GM13977 (cell line): ENCODE results near the gene ZNF433.
A peak's percentile ranks its signal among the peaks of the same experiment; 100 is the strongest.
"Not testable (repeated sequence)": the region's sequence is repeated elsewhere in the genome, so short reads cannot be mapped to it uniquely, and the experiment has no call there.

Experiments used
- DNase-seq: peaks from one replicate; pipeline ENCODE4 v3.0.0; 2012; ENCODE audit warnings: low spot score
- CTCF ChIP-seq: IDR thresholded peaks from 2 replicates; pipeline ENCODE4 v1.5.1; 2012; ENCODE audit warnings: mild to moderate bottlenecking, control low read depth; ENCODE audit not compliant: insufficient read depth; ENCODE audit errors: extremely low read depth, missing control alignments
- in situ Hi-C: fragments of 300-500 bp; cut with MboI; formaldehyde crosslinking; loops from one replicate; pipeline ENCODE4 v1.12.0; 2022; ENCODE audit warnings: low sequenced_read_pairs, low pct_unique_long_range_greater_than_20kb, mixed read lengths, inconsistent platforms; ENCODE audit not compliant: unreplicated experiment

The ZNF433 gene

DNA sequence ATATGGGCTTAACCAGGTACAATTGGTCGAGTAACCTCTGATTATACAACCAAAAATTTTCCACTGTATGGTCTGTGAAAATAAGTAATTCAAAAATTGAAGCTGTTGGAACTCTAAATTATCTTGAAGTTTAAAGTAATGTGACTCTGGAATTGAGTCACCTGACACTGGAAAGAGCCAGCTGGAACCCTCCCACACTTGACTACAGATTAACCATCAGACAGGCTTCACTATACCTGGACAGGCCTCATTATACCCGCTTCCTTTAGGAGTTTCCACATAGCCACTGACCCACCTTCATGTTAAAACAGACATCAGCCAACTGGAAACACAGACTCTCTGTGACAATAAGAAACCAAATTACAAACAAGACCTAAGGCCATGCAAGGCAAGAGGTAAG lies 1.3 kb downstream of the ZNF433 start:
- in situ Hi-C loops: no loop called here
- no peak for DNase-seq
- no peak for TF ChIP-seq CTCF

- in situ Hi-C loops: no loop called here
- TF ChIP-seq CTCF: no peak
- DNase-seq: no peak
These were observed 19.7 kb downstream of the ZNF433 start for GRCh38 chr19:12015753-12016116.

DNA sequence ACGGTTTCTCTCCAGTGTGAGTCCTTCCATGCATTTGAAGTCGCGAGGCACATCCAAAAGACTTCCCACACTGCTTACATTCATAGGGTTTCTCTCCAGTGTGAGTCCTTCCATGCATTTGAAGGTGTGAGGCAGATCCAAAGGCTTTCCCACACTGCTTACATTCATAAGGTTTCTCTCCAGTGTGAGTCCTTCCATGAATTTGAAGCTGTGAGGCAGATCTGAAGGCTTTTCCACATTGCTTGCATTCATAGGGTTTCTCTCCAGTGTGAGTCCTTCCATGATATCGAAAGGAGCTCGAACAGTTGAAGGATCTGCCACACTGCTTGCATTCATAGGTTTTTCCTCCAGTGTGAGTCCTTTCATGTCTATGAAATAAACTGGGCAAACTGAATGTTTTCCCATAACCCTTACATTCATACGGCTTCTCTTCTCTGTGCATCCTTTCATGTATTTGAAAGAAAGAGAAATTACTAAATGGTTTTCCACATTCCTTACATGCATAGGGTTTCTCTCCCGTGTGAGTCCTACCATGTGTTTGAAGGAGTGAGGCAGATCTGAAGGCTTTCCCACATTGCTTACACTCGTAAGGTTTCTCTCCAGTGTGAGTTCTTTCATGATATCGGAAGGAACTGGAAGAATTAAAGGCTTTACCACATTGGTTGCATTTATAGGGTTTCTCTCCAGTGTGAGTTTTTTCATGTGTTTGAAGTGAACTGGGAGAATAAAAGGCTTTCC lies 20.3 kb downstream of the ZNF433 start:
- no peak for TF ChIP-seq CTCF
- in situ Hi-C loops: no loop called here

GRCh38 chr19:12000152-12000981 lies 35.1 kb downstream of the ZNF433 start:
- in situ Hi-C loops: no loop called here
- peak; percentile 70 for DNase-seq
- no peak for TF ChIP-seq CTCF

More for the DNA sequence above, 20.3 kb downstream of the ZNF433 start:
- DNase-seq: no peak

DNA sequence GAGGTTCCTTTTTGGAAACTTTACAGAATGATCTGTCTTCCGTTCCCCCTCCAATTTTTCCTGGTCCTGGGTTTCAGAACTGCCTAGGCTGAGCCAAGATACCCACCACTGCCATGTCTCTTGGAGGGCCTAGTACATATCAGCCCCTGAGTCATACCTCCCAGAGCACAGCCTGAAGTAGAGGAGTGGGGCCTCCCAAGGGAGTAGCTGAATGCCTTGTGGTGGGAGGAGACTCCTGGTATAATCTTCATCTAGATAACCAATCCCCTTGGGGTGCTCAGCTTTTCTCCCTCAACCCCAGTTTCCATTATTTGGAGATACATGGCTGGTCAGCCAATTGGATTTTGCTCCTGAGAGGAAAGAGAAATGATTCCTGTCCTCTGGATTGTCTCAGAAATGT lies 40.3 kb downstream of the ZNF433 start:
- in situ Hi-C loops: no loop called here
- DNase-seq: no peak
- TF ChIP-seq CTCF: no peak

DNA sequence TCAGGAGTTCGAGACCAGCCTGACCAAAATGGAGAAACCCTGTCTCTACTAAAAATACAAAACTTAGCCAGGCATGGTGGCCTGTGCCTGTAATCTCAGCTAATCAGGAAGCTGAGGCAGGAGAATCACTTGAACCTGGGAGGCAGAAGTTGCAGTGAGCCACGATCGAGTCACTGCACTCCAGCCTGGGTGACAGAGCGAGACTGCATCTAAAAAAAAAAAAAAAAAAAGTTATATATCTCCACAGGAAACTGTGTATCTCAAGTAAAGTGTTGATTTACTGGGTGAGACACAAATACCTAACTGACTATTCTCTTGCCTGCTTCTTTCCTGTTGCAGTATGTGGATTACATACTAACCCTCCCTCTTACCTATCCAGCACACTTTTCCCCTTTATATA lies 43.6 kb downstream of the ZNF433 start:
- not testable (repeated sequence) for DNase-seq

DNA sequence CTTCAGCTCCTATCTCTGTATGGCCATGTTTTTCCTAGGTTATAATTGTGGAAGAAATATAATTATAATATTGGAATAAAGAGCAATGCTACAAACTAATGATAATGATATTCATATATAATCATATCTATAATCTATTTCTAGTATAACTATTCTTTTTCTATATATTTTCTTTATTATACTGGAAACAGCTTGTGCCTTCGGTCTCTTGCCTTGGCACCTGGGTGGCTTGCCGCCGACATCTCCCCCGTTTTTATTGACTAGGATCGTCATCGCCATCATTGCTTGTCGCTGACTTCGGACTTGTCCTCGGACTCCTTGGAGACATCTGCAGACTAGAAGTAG lies 46.4 kb downstream of the ZNF433 start:
- TF ChIP-seq CTCF: no peak
- DNase-seq: no peak
- in situ Hi-C loops: no loop called here

More for the DNA sequence above, 43.6 kb downstream of the ZNF433 start:
- in situ Hi-C loops: not testable (repeated sequence)
